HG02623 (cell line): ENCODE measurements around the gene KLK10.

Source experiments
- ATAC-seq: cut with Tn5 transposase; IDR thresholded peaks from one replicate; pipeline ENCODE4 v1.9.1; 2021; ENCODE audit warnings: moderate library complexity; ENCODE audit not compliant: unreplicated experiment

The KLK10 gene

DNA sequence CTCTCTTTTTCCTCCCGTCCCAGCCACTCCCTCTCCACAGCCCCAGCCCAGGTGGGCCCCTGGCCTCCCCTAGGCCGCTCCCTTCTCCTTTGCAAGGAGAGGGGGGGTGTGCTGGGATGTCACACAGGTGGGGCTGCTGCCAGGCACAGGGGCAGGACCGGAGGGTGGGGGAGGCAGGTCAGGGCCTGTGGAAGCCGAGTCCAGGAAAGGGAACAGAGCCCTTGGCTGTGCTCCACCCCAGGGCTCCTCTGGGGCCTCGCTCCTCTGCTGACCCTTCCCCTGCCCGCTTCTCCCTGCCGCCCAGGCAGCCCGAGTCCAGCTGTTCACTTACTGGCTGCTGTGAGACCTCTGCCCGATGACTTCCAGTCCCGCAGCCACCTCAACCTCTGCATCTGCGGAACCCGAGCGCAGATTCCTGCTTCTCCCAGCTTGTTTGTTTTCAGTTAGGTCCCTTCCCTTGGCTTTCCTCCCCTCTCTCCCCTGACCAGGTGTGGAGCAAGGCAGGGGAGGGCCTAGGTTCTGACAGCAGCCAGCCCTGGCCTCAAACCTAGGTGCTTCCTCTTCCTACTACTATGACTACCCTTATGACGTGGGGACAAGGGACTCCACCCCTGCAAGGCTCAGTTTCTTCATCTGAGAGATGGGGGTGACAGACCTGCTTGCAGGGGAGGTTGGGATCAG is 7.8 kb upstream of the KLK10 start:
- ATAC-seq, result no peak

DNA sequence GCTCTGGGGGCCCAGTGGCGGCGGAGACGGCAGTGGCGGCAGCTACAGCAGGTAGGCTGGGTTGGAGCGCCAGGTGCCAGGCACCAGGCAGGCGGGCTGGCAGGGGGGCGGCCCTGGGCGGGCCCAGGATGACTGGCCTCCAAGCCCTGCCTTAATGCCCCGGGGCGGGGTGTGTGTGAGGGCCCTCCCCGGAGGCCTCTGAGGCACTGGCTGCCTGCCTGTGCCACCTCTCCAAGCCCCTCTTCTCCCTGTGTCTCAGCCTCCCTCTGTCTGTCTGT is 7.0 kb upstream of the KLK10 start, which contains the start of gene KLK11:
KLK11 (minus strand) TSS at position 63 of the 278 bp plus-strand sequence. CDS start 985 bp downstream, outside the sequence.
- ATAC-seq, result no peak

DNA sequence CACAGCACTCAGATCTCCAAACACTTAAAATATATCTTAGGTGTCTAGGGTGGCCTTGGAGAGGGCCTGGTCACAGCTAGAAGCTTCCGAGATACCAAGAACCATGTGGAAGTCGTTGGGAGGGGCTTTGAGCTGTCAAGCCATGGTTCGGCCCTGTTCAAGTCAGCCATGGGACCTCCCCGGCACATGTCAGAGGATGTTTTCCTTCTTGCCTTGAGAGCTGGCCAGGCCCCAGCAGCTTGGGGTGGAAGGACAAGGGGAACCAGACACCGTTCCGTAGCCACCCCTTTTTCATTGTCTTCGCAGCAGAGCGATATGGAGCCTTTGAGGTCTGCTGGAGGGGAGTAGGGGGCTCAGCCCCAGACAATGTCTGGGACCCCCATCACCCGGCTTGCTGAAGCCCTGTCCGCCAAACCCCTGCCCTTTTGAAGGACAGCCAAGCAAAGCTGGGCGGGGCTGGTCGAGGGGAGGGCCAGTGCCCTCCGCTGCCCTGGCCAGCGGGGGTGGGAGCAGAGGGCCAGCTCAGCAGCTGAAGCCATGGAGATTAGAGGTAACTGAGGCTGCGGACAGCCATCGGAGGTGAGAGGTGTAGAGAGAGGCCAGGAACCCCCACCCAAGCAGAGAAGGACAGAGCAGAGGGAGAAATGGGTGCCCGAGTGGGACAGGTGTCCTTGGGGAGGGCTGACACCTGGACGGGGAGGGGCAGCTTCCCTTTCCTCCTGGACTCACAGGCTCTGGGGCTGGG is 6.5 kb upstream of the KLK10 start:
- ATAC-seq, result no peak

DNA sequence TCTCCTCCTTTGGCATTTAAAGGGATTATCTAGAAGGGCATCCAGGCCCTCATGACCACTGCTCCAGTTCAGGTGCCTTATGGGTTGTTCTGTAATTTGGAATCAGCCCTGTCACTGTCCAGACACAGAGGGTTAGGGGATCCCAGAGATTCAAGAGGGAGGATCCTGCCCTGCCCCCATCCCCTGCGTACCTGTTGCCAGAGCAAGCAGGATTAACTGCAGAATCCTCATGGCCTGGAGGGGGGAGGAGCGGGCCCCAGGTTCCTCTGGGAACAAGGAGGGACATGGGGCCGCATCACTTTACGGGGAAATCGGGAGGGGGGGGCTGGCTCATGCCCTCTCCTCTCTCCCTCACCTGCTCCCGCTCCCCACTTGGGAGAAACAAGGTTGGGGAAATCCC is 5.9 kb upstream of the KLK10 start:
- no peak for ATAC-seq

DNA sequence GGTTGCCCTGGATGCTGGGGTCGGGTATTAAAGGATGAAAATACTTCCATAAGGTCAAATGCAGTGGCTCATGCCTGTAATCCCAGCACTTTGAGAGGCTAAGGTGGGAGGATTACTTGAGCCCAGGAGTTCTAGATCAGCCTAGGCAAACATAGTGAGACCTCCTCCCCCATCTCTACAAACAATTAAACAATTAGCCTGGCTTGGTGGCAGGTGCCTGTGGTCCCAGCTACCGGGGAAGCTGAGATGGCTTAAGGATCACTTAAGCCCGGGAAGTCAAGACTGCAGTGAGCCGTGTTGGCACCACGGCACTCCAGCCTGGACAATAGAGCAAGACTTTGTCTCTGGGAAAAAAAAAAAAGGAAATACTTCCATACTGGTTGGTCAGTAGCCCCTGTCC is 5.4 kb upstream of the KLK10 start:
- ATAC-seq, result no peak

DNA sequence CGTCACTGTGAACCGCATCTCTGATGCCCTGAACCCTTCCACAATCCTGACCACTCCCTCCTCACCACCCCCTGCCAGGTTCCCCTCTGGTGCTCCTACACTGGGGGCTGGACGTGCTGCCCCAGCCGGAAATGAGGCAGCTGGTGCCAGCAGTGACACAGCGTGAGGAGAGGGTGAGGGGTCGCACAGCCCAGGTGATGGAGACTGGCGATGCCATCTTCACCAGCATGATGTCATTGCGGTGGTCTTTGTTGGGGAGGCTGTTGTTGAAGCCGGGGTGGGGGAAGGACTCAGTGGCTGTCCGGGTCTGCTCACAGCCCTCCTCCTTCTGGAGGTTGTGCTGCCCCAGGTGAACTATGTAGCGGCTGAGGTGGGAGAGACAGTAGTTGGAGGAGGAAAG is 4.4 kb upstream of the KLK10 start:
- no peak for ATAC-seq

DNA sequence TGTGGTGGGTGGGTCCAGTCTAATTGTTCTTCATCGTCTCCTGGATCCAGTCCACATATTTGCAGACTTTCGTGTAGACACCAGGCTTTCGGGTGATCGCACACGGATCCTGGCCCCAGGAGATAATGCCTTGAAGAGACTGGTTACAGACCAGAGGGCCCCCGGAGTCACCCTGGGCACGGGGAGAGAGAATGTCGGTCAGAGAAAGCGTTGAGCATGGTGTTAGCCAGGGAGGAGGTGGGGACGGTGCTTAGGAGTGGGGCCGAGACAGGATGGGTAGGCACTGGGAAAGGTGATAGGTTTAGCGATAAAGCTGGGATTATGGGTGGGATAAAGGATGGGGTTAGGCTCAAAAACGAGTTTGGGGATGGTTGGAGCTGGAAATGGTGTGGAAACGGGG is 3.0 kb upstream of the KLK10 start:
- no peak for ATAC-seq

DNA sequence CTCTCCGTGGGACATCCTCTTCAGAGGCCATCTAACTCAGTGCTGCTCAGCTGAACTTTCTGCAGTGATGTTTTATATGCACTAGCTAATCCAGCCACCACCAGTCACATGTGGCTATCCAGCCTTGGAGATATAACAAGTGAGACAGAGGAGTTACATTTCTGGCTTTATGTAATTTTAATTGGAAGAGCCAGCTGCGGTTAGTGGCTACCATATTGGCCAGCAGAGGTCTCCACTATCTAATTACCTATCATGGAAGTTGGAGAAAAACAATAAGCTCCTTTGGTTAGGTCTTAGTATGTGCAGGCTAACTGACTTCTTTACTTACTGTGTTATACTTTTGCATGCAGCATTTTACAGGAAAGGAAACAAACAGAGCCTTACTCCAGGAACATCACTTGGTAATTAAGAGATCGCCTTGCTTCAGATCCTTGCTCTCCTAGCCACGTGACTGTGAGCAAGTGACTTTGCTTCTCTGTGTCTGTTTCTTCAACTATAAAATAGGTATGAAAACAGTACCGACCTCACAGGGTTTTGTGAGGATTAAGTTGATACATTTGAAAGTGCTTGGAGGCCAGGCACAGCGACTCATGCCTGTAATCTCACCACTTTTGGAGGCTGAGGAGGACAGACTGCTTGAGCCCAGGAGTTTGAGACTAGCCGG is 1.6 kb upstream of the KLK10 start:
- ATAC-seq, result no peak

DNA sequence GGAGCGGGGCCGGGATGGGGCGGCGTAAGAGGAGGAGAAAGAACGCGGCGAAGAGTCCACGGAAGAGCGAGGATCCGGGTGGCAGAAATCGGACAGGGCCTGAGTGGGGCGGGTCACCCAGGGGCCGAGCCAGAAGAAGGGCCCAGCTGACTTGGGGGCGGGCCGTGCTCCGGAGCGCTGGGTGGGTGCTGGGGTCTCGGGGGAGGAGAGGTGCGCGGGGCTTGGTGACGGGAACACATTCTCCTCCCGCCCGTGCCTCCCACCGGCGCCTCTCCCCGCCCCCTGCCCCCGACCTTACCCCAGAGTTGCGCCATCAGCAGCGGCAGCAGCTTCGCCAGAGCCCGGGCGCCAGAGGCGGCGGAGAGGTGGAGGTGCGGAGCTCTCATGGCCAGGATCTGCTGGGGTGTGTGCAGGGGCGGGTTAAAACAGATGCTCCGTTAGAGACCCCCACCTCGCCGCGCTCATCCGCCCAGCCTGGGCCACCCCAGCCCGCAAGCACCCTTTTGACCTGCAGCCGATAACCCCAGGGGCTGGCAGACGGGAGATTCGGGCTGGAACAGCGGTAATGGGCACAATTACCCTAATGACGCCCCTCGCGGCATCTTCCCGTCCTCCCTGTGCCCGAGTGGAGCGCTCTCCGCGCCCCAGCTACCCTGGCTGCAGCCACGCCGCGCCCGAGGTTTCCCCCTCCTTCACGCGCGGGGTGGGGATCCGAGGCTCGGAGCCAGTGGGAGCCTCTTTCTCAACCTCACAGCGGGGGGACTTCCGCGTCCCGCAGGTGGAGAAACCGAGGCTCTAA is 565 bp downstream of the KLK10 start:
- ATAC-seq, result no peak

DNA sequence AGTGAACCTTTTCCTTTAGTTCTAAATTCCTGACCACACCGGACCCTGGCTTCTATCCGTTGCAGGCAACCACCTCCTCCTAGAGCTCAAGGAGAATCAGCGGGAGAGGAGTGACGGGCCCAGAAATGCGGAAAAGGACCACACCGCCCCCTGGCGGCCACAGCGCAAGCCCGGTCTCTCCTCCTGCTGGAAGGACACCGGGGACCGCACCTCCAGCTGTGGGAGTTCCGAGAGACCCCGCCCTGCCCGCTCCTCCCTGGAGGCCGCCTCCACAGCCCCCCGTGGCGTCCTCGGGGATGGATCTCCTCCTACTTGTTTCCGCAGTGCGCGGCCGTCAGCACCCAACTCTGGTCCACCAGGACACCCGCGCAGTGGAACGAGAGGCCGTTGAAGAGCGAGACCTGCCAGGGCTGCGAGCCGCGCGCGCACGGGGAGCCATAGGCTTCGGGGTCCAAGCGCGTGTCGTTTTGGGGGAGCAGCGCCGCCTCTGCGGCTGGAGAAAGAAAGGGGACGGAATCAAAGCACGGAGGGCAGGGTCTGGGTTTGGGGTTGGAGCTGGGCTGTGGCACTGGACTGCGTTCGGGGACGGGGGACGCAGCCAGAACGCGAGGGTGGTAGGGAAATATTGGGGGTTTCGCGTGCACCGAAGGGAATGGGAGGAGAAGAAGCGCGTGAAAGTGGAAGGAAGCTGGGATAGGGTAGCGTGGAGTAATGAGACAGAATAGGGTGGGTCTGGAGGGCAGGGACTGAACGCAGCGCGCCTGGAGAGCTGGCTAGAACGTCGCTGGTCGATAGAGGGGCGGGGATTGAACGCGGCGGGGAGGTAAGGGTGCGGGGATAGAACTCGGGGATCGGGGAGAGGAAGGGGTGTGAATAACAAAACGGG is 2.5 kb downstream of the KLK10 start:
- no peak for ATAC-seq

DNA sequence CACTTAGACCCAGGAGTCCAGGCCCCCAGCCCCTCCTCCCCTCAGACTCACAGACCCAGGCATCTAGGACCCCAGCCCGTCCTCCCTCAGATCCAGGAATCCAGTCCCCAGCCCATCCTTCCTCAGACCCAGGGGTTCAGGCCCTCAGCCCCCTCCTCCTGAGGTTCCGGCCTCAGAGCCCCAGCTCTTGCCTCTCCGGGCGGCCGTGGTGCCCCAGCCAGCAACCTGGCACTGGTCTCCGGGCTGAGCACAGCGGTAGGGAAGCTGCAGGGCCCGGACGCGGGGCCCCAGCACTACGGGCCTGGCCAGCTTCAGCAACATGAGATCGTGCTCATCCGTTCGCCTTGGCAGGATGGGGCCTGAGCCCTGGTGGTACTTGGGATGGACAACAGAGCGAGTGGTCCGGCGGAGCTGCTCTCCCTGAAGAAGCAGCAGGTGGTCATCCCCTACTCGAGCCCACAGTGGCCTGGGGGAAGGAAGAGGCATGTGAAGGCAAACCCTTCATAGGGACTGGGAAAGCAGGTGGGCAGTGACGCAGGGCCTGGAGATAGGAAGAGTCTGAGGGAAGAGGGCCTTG is 3.7 kb downstream of the KLK10 start:
- no peak for ATAC-seq

DNA sequence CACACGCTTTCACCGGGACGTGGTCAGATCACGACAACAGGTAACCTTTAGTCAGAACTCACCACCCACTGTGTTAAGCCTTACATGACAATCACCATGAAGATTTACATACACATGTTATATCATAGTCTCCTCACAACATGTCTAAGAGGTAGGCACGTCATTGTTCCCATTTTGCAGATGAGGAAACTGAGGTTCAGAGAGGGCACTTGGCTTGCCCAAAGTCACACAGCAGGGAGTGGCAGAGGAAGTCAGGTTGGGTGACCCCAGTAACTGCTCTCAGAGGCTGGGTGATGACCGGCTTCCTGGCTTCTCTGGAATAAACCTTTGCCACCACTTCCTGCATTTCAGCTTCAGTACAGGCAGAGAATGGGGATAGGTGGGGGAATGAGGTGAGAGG is 5.3 kb downstream of the KLK10 start:
- ATAC-seq, result no peak

DNA sequence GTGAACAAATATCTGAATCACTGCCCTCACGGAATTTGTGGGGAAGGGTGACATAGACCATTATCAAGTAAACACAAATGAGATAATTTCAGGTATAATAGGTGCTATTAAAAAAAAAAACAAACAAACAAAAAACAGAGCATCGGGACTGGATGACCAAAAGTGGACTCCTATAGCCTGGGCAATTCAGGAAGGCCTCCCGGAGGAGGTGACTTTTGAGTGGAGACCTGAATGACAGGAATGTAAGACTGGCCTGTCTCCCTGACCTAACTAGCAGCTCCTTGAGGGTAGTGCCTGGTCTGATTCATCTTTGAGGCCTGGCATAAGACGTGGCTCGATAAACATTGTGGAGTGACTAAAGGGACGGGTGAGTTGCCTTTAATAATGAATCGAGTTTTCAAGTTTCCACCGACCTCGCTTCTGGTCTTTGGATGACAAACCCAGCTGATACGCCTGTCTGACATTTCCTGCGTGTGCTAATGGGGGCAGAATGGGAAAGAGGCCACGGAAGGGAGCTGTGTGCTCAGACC is 6.8 kb downstream of the KLK10 start:
- no peak for ATAC-seq

DNA sequence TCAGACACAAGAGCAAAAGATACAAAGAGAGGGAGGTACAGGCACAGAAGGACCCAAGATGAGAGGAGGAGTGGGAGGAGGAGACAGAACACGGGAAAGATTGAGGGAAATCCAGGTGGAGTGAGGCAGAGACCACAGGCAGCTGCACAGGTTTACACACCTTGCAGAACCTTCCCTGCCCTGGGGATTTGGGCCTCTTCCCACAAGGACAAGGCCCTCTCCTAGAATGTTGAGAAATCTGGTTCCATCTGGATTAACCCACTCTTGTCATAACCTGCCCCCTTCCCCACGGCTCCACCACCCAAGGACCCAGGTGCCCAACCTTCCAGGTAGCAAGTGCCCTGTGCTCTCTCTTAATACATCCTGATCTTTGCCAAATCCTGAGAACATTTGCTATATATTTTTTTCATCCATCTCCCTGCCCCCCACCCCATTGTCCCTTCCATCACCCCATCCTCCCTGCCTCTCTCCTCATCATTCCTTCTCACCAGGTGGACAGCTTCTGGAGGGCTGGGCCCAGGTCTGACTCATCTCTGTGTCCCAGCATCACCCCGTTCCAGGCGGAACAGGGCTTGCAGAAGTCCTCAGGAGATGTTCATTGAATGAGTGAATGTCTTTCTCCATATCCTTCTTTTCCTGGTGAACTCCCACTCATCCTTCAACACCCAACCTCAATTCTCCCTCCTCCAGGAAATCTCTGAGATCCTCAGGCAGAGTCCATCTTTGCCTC is 9.3 kb downstream of the KLK10 start:
- no peak for ATAC-seq

DNA sequence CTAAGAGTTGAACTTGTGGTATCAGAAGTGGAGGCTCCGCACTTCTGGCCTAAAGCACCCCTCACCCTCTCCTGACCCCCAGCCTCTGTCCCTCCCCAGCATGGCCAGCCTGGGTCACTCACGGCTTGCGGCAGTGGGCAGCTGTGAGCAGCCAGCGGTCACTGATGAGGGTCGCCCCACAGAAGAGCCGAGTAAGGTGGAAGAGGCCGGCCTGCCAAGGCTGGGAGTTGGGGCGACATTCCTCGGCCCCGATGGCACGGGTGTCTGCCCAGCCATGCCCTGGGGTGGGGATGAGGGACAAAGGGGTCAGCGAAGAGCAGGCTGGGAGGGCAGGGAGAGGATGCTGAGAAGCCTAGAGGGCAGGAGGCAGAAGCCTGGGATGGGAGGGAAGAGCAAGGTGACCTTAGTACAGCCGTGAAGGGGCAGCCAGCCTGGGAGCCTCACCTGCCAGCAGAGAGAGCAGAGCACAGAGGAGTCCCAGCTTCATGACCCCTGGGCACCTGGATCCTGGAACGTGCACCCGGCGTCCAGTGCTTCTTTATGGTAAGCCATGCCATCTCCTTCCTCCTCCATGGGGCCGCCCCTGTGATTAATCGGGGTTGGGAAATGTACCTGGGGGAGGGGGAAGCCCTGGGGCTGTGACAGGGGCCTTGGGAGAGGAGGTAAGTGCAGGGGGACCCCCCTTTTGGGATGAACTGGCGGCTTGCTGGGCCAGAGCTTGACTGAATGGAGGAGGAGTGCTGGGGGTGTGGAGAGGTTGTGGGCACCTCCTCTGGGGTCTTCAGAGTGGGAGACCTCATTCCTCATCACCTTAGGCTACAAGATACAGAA is 10.2 kb downstream of the KLK10 start:
- ATAC-seq, result no peak

DNA sequence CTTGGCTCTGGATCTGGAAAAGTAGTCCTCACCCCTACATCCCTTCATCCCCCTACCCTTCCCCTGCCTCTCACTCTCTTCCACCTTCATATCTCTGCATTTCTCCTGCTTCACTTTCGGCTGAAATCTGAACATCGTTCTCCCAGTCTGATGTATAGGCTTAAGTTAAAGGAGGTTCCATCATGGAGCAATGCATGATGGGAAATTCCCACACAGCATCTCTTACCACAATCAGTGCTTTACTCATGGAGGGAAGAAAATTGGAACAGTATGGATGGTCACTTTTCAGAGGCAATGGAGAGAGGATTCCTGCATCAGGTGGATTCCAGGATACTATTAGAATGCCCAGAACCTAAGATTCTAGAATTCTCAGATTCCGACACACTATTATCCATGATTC is 12.0 kb downstream of the KLK10 start:
- no peak for ATAC-seq

DNA sequence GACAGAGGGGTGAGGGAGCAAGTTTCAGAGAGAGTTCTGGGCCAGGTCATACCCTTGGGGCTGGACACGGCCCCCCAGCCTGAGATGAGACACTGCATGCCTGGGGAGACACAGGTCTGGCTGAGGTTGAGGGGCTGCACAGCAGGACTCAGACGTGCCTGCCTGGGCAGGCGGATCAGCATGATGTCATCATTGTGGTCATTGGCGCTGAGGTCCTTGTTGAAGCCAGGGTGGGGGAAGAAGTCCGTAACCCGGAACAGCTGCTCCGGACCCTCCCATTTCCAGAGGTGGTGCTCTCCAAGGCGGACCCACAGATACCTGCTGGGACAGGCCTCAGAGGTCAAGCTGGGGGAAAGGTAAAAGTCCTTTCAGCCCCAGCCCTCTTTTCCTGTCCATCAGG is 13.1 kb downstream of the KLK10 start:
- no peak for ATAC-seq

DNA sequence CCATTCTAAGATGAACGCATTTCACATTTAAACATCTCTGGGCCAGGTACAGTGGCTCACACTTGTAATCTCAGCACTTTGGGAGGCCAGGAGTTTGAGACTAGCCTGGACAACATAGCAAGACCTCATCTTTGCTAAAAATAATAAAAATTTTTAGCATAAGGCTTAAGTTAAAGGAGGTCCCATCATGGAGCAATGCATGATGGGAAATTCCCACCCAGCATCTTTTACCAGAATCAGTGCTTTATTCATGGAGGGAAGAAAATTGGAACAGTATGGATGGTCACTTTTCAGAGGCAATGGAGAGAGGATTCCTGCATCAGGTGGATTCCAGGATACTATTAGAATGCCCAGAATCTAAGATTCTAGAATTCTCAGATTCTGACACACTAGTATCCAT is 14.3 kb downstream of the KLK10 start:
- ATAC-seq, result no peak
